Endothelial cell of umbilical vein (primary cell): Measurements from ENCODE around the gene CNTN5. TPM values are rescaled to one million over a fixed set of nuclear protein-coding genes. Genes with fewer than 3 reads are reported as not detected.

Source experiments
- BruUV-seq: library from RNA; stranded (reverse); fragments of 400-500 nt; replicated peaks from 2 replicates; lab custom pipeline; 2021; lab: Mats Ljungman, UMichigan
- CTCF ChIA-PET: fragments of 300-600, 350-600 bp; sonication (Branson Sonifier 250); formaldehyde crosslinking; loops from one replicate; lab custom pipeline; 2021; ENCODE audit warnings: antibody characterized with exemption, inconsistent platforms; lab: Charles Lee
- POLR2A ChIA-PET: fragments of 300-600, 350-600 bp; sonication (Branson Sonifier 250); formaldehyde crosslinking; loops from one replicate; lab custom pipeline; 2021; ENCODE audit warnings: antibody characterized with exemption, inconsistent platforms; lab: Charles Lee
- DNase-seq: peaks from one replicate; pipeline ENCODE4 v3.0.0-alpha.2; 2011; ENCODE audit warnings: low read depth, low spot score
- FAIRE-seq: peaks from 2 replicates; lab custom pipeline; 2011; peaks lifted over from hg19 to GRCh38; lab: Jason Lieb, UNC
- H2AFZ ChIP-seq: 2 replicates; pipeline ENCODE4 v1.6.0; 2012; ENCODE audit warnings: low read depth, low read length, control low read depth, inconsistent platforms
- H3K27ac ChIP-seq: 2 replicates; pipeline ENCODE4 v1.5.1; 2011; ENCODE audit warnings: low read depth, mild to moderate bottlenecking, control low read depth, low read length, moderate library complexity; ENCODE audit not compliant: insufficient read depth
- H3K27me3 ChIP-seq, 2 experiments: 2 replicates each; pipeline versions ENCODE4 v1.6.0 to v1.6.1; 2011; ENCODE audit warnings: low read length in 2 of 2, mixed read lengths in 1 of 2; ENCODE audit not compliant: control insufficient read depth in 2 of 2, insufficient read depth in 2 of 2
- H3K36me3 ChIP-seq, 2 experiments: 2 replicates in 1 of 2; 3 replicates in 1 of 2; pipeline ENCODE4 v1.5.1; 2011; ENCODE audit warnings: low read length in 2 of 2, mild to moderate bottlenecking in 1 of 2, moderate library complexity in 1 of 2; ENCODE audit not compliant: control insufficient read depth in 2 of 2, insufficient read depth in 2 of 2; ENCODE audit errors: extremely low read depth in 1 of 2
- H3K4me1 ChIP-seq: 3 replicates; pipeline ENCODE4 v1.5.1; 2011; ENCODE audit warnings: mild to moderate bottlenecking, low read length; ENCODE audit not compliant: control insufficient read depth, insufficient read depth; ENCODE audit errors: extremely low read depth
- H3K4me2 ChIP-seq: 2 replicates; pipeline ENCODE4 v1.6.1; 2011; ENCODE audit warnings: low read length, control low read depth, mixed read lengths; ENCODE audit not compliant: insufficient read depth
- H3K4me3 ChIP-seq, 3 experiments: fragments of 200-600 bp in 1 of 3; sonication (generic), shearing (Covaris generic) in 1 of 3; replicated peaks in 1 of 3; 2 replicates each; pipeline ENCODE4 v1.5.1; 2011 to 2016; ENCODE audit warnings: control low read depth in 3 of 3, low read length in 3 of 3, mild to moderate bottlenecking in 2 of 3, inconsistent platforms in 1 of 3, low read depth in 1 of 3, moderate library complexity in 1 of 3; ENCODE audit not compliant: insufficient read depth in 1 of 3
- H3K79me2 ChIP-seq: 2 replicates; pipeline ENCODE4 v1.6.0; 2012; ENCODE audit warnings: low read length, inconsistent platforms; ENCODE audit not compliant: control insufficient read depth, insufficient read depth
- H3K9ac ChIP-seq: replicated peaks from 2 replicates; pipeline ENCODE3; 2011; ENCODE audit warnings: low read length, control low read depth; ENCODE audit not compliant: insufficient read depth; ENCODE audit errors: extremely low read depth
- H3K9me1 ChIP-seq: replicated peaks from 3 replicates; pipeline ENCODE4 v1.6.0; 2011; ENCODE audit warnings: mild to moderate bottlenecking, low read length; ENCODE audit not compliant: control insufficient read depth, insufficient read depth; ENCODE audit errors: extremely low read depth
- H3K9me3 ChIP-seq: replicated peaks from 2 replicates; pipeline ENCODE4 v1.5.1; 2012; ENCODE audit warnings: low read length, inconsistent platforms; ENCODE audit not compliant: control insufficient read depth, insufficient read depth
- H4K20me1 ChIP-seq: replicated peaks from 2 replicates; pipeline ENCODE3; 2011; ENCODE audit warnings: mild to moderate bottlenecking, low read length; ENCODE audit not compliant: control insufficient read depth, insufficient read depth; ENCODE audit errors: extremely low read depth
- EZH2 ChIP-seq: IDR thresholded peaks from 2 replicates; pipeline ENCODE4 v1.6.1; 2012; ENCODE audit warnings: borderline replicate concordance, low read depth, mild to moderate bottlenecking, moderate library complexity, low read length, inconsistent platforms; ENCODE audit not compliant: severe bottlenecking
- FOS ChIP-seq: IDR thresholded peaks from 2 replicates; pipeline ENCODE4 v1.6.1; 2011; ENCODE audit warnings: mild to moderate bottlenecking, low read length, moderate library complexity, borderline replicate concordance; ENCODE audit not compliant: insufficient read depth
- GATA2 ChIP-seq: IDR thresholded peaks from 2 replicates; pipeline ENCODE4 v1.7.0; 2011; ENCODE audit warnings: low read depth, mild to moderate bottlenecking, moderate library complexity, mixed read lengths, low read length; ENCODE audit not compliant: insufficient read length, insufficient read depth
- JUN ChIP-seq: IDR thresholded peaks from 2 replicates; pipeline ENCODE4 v1.6.1; 2011; ENCODE audit warnings: borderline replicate concordance, low read depth; ENCODE audit not compliant: insufficient read length, insufficient read depth
- MYC ChIP-seq: IDR thresholded peaks from one replicate; pipeline ENCODE4 v1.6.1; 2011; ENCODE audit warnings: mild to moderate bottlenecking, low read depth, low read length
- POLR2A ChIP-seq: IDR thresholded peaks from 2 replicates; pipeline ENCODE4 v1.6.1; 2012; ENCODE audit warnings: low read depth, mild to moderate bottlenecking, control low read depth, low read length
- POLR2AphosphoS5 ChIP-seq: IDR thresholded peaks from 2 replicates; pipeline ENCODE4 v1.6.1; 2012; ENCODE audit warnings: low read depth, mild to moderate bottlenecking, control low read depth, low read length, moderate library complexity; ENCODE audit not compliant: insufficient read depth
- dilution Hi-C: fragments of 300-500 bp; cut with MboI; formaldehyde crosslinking; loops from one replicate; pipeline ENCODE4 v1.15.0; 2019; ENCODE audit warnings: low sequenced_read_pairs; ENCODE audit not compliant: extremely low pct_ligation_motif_present
- intact Hi-C: fragments of 100-400 bp; cut with micrococcal nuclease; formaldehyde crosslinking; loops from one replicate; pipeline ENCODE4 v1.10.0; 2022
- polyA plus RNA-seq, 4 experiments: library from polyadenylated mRNA; depleted of rRNA in 3 of 4; stranded (reverse) in 3 of 4; unstranded in 1 of 4; fragments of >200 nt; gene quantifications; 2 replicates each; pipeline versions ENCODE4 v1.2.1 to v1.2.3, GENCODE V29; 2011 to 2012; ENCODE audit warnings: missing spikeins in 1 of 4
- total RNA-seq: library from RNA; stranded (reverse); gene quantifications from 2 replicates; pipeline ENCODE4 v1.2.3, GENCODE V29; 2021
- TF ChIP-seq, protein P1 (sequence below), 2 donors: IDR thresholded peaks; 1 replicate in 1 of 2; 2 replicates in 1 of 2; pipeline ENCODE4 v1.5.1; 2011; ENCODE audit warnings: low read length in 2 of 2, mild to moderate bottlenecking in 2 of 2, moderate library complexity in 2 of 2, control low read depth in 1 of 2, inconsistent platforms in 1 of 2, low read depth in 1 of 2; ENCODE audit not compliant: insufficient read depth in 1 of 2; ENCODE audit errors: extremely low read depth in 1 of 2
- TF ChIP-seq, protein P2 (sequence below): IDR thresholded peaks from 2 replicates; pipeline ENCODE4 v1.6.1; 2011; ENCODE audit not compliant: insufficient read depth, insufficient read length

The CNTN5 gene
- total and polyA plus RNA-seq, 2 donors (not counting 3 experiments of a cell fraction or from before 2014, with no cell fraction given): not detected

DNA sequence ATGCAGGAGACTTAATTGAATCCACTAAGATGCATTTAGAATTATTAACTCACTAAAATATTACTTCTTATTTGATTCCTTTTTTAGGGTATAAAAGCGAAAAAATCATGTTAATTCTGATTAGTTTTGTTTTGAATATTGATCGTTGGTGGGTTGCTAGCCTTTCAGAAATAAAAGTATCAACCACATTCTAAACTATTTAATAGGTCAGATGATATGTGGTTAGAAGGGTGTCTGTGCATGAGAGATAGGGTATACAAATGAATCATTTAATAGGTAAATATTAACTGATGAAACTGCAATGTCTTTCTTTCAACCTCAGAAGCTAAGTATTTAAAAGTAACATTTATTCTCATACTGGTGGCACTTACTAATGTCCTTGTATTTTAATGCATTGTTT lies 515.1 kb downstream of the CNTN5 start:
- Histone ChIP-seq H3K9me3 (peaks cover 3% of the 10 kb centered on the region), H3K79me2 (no peaks in the 10 kb centered on the region), H3K27me3 (no peaks in the 10 kb centered on the region), H3K4me2 (no peak overlapping the region), H3K9ac (no peak overlapping the region), H3K4me1 (no peaks in the 10 kb centered on the region), H3K9me1 (no peaks in the 10 kb centered on the region), H2AFZ (no peak overlapping the region), H3K36me3 (no peaks in the 10 kb centered on the region), H3K4me3 (no peak overlapping the region), H3K27ac (no peak overlapping the region), H4K20me1 (no peaks in the 10 kb centered on the region)
- dilution Hi-C loops (no loop called here), intact Hi-C loops (no loop called here)
- DNase-seq (no peak), FAIRE-seq (no peak)
- no TSS peak for BruUV-seq
- CTCF ChIA-PET: no interaction called here
- TF ChIP-seq, protein P1, sequence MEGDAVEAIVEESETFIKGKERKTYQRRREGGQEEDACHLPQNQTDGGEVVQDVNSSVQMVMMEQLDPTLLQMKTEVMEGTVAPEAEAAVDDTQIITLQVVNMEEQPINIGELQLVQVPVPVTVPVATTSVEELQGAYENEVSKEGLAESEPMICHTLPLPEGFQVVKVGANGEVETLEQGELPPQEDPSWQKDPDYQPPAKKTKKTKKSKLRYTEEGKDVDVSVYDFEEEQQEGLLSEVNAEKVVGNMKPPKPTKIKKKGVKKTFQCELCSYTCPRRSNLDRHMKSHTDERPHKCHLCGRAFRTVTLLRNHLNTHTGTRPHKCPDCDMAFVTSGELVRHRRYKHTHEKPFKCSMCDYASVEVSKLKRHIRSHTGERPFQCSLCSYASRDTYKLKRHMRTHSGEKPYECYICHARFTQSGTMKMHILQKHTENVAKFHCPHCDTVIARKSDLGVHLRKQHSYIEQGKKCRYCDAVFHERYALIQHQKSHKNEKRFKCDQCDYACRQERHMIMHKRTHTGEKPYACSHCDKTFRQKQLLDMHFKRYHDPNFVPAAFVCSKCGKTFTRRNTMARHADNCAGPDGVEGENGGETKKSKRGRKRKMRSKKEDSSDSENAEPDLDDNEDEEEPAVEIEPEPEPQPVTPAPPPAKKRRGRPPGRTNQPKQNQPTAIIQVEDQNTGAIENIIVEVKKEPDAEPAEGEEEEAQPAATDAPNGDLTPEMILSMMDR (IDR thresholded peaks at IDR 0.05; ENCODE audit: extremely low read depth in 1 of 2, insufficient read depth in 1 of 2, low read depth in 1 of 2, low read length in 2 of 2): no peak
- TF ChIP-seq, protein P2, sequence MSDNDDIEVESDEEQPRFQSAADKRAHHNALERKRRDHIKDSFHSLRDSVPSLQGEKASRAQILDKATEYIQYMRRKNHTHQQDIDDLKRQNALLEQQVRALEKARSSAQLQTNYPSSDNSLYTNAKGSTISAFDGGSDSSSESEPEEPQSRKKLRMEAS: no peak
- TF ChIP-seq GATA2: no peak
- no peak for TF ChIP-seq EZH2
- no peak for TF ChIP-seq FOS
- no peak for TF ChIP-seq MYC
- no peak for TF ChIP-seq POLR2AphosphoS5
- no peak for TF ChIP-seq POLR2A
- no peak for TF ChIP-seq JUN
- POLR2A ChIA-PET: no interaction called here
